HL-60/S4 treated with retinoic acid at 250 ng/mL for 4 days and 3 days (cell line): ENCODE data around the gene RAPGEF2.
"Not testable (repeated sequence)": the region's sequence is repeated elsewhere in the genome, so short reads cannot be mapped to it uniquely, and the experiment has no call there.

Experiments used
- in situ Hi-C: fragments of 300-500 bp; cut with MboI; formaldehyde crosslinking; loops from 2 replicates; pipeline ENCODE4 v1.7.0; 2022; ENCODE audit warnings: low sequenced_read_pairs

RAPGEF2 gene

DNA sequence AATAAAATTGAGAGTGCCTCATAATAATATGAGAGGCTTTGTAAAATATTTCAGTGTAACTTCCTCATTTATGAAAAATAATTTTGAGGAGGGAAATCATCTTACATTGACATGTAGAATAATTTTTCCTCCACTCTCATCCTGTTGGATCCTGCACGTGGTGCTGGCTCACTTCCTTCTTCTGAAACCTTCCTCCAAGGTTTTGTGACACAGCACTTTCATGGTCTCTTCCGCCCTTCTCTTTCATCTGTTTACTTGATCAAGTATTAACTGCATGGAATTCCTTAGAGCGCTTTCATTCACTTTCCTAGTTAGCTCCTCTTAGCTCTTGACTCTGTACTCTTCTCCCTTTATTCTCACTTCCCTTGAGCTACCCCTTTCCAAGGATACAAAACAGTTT is 246.5 kb downstream of the RAPGEF2 start:
- in situ Hi-C loops, result no loop called here

DNA sequence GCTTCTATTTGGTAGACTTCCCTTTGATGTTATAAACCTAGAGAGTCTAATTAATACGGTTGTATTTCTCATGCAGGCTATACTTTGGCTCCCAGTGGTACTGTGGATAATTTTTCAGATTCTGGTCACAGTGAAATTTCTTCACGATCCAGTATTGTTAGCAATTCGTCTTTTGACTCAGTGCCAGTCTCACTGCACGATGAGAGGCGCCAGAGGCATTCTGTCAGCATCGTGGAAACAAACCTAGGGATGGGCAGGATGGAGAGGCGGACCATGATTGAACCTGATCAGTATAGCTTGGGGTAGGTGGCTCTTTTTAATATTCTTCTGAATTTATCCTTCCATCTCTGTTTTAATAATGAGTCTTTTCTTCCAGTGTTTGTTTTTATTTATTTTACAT is 249.7 kb downstream of the RAPGEF2 start:
- in situ Hi-C loops, result no loop called here

DNA sequence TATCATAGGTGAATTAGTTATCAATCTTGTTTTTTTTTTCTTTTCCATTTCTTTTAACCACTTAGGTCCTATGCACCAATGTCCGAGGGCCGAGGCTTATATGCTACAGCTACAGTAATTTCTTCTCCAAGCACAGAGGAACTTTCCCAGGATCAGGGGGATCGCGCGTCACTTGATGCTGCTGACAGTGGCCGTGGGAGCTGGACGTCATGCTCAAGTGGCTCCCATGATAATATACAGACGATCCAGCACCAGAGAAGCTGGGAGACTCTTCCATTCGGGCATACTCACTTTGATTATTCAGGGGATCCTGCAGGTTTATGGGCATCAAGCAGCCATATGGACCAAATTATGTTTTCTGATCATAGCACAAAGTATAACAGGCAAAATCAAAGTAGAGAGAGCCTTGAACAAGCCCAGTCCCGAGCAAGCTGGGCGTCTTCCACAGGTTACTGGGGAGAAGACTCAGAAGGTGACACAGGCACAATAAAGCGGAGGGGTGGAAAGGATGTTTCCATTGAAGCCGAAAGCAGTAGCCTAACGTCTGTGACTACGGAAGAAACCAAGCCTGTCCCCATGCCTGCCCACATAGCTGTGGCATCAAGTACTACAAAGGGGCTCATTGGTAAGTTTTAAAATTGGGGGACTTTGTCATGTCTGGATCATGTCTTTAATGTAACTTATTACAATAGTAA is 250.7 kb downstream of the RAPGEF2 start:
- in situ Hi-C loops, result no loop called here

DNA sequence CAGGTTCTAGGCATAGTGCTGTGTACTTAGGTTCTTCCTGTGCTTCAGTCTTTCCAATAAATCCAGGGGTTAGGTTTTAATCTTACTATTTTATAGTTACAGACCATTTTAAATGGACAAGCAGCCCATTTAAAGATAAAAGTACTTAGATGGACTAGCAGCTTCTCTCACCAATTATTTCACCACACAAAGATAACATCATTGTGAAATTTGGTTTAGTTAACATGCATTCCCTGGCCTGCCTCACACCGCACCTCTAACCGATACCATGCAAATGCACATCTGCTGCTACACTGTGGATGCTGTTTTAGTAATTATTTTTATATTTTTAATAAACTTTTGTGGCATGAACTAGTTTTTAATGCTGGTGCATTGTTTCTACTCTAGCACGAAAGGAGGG is 252.6 kb downstream of the RAPGEF2 start:
- in situ Hi-C loops, result no loop called here

DNA sequence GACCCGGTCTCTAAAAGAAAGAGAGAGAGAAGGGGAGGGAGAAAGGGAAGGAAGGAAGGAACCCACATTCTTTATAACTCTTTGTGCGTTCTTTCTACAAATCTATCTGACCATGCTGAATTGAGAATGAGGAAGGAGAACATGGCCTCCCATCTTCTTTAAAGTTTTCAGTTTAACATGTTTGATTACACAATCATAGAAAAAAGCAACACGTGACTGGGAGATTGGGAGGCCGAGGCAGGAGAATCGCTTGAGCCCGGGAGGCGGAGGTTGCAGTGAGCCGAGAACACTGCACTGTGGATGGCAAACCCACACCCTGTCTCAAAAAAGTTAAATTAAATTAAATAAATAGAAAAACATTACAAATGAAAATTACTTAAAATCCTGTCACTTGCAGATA is 254.5 kb downstream of the RAPGEF2 start:
- in situ Hi-C loops, result no loop called here

DNA sequence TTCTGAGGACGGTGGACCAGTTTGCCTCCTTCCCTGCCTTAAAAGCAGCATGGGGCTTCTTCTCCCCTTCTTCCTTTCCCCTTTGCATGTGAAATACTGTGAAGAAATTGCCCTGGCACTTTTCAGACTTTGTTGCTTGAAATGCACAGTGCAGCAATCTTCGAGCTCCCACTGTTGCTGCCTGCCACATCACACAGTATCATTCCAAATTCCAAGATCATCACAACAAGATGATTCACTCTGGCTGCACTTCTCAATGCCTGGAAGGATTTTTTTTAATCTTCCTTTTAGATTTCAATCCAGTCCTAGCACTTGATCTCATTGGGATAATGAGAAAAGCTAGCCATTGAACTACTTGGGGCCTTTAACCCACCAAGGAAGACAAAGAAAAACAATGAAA is 255.3 kb downstream of the RAPGEF2 start:
- in situ Hi-C loops, result no loop called here

DNA sequence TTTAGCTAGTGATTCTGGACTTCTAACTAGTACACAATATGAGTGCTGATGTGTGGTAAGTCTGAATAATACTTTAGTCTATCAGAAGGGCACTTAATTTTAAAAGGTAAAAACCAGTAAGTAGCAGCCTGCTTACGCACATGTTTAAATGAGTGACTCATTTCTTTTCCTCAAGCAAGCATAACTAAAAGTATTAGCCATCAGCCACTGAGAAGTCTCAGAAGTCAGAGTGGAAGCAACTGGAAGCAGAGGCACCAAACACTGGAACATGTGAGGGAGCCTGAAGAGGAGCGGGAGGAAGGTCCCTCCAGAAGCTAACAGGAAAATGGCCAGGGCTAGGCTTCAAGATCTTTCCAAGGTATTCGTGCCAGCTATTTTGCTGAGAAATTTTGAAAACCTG is 257.7 kb downstream of the RAPGEF2 start:
- in situ Hi-C loops, result no loop called here

DNA sequence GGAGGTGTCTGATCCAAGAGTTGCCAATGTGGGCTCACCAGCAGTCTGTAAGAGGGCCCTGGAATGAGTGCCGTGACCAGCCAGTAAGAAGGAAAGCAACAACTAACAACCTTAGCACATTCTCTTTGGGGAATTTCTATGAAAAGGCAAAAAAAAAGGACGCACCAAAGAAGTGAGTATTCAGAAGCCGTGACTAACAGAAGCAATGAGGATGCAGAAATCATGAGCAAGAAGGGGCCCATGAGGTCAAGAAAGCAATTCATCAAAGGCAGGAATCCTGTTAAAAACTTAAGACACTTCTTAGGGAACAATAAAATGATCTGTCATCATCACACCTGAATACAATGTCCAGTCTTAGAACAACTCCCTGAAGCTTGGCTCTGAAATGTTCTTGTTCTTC is 260.5 kb downstream of the RAPGEF2 start:
- in situ Hi-C loops, result no loop called here

DNA sequence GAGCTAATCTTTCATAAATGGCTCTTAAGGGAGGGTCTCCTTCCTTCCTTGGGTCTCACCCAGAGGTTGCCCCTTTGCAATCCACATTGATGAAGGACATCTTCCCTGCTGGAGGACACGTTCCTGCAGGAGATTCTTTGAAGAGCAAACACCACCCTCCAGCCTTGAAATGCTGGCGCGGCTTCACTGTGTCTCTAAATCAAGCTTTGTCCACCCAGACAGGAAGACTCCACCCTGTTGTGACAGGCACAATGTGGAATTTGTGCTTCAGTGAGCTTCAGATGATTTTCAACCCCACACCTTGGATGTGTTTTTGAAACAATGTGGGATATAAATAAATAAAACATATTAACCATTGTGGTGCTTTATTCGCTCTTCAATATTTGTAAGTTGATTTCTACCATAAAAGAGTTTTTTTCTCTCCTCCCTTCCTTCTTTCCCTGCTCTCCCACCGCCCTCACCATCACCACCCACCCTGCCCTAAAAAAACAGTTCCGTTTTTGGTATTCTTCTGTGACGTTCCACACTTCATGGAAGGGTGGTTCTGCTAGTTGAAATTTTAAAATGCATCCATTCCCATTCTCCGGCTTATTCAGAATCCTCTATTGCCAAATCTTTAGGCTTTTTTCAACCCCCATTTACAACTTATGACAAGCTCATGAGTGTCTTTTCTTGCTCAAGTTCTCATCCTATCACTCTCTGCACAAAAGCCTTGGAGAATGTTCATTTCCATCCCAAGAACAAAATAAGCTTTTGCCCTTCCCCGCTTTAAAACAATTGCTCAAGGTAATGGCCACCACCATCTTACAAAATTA is 264.3 kb downstream of the RAPGEF2 start:
- in situ Hi-C loops, result no loop called here

DNA sequence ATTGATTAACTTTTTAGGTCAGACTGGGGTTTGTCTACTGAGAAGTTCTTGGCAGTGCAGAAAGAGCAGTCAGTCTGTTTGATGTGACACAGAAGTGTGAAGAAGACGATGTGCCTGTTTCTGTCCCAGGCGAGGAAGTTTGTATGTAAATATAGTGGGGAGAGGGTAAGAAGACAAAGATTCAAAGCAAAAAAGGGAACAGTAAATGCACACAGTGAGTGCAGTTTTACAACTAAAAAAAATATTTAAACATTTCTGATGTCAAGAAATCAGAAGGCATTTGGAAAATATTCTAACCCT is 264.9 kb downstream of the RAPGEF2 start:
- in situ Hi-C loops, result no loop called here

DNA sequence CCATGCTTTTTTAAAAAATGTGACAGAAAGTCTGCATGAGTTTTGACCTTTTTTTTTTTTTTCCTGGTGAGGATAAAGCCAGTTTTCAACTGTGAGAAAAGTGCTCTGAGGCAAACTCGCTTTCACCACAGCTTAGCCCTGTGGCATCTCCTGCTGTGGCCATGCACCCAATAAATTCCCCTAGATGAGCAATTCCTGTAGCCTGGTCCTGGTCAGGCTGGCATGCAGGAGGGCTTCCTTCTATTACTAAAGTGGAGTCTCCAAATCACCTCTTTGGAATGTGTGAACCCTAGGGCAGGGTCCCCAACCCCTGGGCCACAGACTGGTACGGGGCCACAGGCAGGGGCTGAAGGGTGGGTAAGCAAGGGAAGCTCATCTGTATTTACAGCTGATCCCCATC is 265.4 kb downstream of the RAPGEF2 start:
- in situ Hi-C loops, result no loop called here

DNA sequence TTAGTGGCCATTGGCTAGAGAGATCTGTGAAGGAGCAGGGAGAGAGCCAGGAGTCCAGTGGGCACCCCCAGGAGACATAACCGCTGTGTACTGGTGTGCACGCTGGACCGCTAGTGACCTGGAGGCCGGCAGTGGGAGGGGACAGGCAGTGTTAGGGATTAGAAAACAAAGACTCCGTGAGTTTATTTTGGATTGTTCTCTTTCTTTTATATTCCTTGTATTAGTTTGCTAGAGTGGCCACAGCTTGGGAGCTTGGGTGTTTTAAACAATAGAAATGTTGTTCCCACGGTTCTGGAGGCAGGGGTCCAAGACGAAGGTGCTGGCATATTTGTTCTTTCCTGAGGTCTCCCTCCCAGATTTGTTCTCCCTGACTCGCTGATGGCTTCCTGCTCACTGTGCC is 266.4 kb downstream of the RAPGEF2 start:
- in situ Hi-C loops, result no loop called here

DNA sequence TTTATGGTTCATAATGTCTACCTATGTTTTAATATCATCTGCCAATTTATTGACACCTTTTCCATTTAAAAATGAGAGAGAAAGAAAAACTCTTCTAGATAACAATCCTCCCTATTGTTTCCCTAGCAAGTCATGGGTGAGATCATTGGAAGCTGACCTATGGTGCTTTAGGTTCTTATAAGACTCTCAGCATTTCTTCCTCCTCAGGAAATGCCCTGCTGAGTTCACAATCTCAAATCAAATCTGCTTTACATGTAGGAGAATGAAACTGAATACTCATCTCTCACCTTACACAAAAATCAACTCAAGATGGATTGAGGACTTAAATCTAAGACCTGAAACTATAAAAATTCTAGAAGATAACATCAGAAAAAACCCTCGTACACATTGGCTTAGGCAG is 267.4 kb downstream of the RAPGEF2 start:
- in situ Hi-C loops, result no loop called here

DNA sequence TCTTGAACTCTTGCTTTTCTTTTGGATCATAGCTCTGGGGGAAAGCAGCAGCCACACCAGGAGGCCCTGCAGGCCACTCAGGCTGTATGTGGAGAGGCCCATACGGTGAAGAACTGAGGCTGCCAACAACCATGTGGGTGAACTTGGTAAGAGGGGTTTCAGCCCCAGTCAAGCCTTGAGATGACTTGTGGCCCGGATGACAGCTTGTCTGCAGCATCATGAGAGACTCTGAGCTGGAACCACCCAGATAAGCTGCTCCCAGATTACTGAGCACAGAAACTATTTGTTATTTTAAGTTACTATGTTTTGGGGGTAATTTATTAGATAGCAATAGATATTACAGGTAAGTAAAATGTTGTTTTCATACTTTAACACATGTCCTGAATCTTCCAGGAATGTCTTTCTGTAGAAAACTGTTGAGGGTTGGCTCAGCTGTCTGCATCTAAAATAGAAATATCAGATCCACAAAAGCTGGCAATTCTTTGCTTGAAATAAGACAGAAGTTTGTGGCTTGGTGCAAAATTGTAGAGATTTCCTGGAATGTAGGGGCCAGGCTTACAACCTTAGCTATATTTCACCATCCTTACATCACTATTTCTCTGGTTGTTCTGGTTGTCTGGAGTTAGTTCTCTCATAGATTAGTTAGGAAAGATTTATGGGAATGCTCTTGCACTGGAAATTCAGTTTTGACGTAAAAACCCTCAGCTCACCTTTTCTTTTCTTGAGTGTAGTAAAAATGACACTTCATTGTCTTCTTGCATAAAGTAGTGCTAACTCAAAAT is 272.1 kb downstream of the RAPGEF2 start:
- in situ Hi-C loops, result no loop called here

DNA sequence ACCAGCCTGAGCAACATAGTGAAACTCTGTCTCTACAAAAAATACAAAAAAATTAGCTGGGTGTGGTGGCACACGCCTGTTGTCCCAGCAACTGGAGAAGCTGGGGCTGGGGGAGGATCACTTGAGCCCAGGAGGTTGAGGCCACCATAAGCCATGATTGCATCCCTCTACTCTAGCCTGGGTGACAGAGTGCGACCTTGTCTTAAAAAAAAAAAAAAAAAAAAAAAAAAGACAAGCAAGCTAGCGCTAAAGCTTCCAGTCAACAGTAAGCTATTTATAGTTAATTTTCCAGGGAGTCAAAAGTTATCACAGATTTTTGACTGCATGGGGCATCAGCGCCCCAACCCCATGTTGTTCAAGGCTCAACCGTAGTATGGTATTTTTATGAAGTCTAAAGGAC is 273.4 kb downstream of the RAPGEF2 start:
- in situ Hi-C loops, result no loop called here

DNA sequence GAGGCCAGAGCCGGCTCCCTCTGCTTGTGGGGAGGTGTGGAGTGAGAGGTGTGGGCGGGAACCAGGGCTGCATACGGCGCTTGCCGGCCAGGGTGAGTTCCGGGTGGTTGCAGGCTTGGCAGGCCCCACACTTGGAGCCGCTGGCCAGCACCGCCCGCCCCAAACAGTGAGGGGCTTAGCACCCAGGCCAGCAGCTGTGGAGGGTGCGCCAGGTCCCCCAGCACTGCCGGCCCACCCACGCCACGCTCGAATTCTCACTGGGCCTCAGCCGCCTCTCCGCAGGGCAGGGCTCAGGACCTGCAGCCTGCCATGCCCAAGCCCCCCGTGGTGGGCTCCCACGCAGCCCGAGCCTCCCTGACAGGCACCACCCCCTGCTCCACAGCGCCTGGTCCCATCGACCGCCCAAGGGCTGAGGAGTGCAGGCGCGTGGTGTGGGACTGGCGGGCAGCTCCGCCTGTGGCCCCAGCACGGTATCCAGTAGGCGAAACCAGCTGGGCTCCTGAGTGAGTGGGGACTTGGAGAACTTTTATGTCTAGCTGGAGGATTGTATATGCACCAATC is 275.3 kb downstream of the RAPGEF2 start:
- in situ Hi-C loops, result no loop called here

DNA sequence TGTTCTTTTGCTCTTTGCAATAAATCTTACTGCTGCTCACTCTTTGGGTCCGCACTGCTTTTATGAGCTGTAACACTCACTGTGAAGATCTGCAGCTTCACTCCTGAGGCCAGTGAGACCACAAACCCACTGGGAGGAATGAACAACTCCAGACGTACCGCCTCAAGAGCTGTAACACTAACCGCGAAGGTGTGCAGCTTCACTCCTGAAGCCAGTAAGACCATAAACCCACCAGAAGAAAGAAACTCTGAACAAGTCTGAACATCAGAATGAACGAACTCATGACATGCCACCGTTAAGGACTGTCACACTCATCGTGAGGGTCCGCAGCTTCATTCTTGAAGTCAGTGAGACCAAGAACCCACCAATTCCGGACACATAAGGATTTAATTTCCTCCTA is 276.2 kb downstream of the RAPGEF2 start:
- in situ Hi-C loops, result not testable (repeated sequence)

DNA sequence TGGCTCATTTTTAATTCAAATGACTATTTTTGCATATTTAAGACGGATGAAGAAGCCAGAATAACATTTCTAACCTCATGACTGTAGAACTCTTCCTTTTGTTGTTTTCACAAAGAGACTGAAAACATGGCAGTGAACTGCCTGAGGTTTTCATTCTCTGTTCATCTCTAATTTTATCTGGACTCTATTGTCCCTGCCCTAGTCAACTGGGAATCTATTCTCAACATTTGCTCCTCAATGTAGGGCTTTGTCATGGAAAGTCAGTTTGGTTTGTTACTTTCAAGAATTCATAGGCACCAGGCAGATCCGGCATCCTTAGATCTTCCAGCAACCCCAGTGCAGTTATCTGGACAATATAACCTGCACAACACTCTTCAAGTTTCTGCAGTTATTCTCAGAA is 277.0 kb downstream of the RAPGEF2 start:
- in situ Hi-C loops, result no loop called here

DNA sequence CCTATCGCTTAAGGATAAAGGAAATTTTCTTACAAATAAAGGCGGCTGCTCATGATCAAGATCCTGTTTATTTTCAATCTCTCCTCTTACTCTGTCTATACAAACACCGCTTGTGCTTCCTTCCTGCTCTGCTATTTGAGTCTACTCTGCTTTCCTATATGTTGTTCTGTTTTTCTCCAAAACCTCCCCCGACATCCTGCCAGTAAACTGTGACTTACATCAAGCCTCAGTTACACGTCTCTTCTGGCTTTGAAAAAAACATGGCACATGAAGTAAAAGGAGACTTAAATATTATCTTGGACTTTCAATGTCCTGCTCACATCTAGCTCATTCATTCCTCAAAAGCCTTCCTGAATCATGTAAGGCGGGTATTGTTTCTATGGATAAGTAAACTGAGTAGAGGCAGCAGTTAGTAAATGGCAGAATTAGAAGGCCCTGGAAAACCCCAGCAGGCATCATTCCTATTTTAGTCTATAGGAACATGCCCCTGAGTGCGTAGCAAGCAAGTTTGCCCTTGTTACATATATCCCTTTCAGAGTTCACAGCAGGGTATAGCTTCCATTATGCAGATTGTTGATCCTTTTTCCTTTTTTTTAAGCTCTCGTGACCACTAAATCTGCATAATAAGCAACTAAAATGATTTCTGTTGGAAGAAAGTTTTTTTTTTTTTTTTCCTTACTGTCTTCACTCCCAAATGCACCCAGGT is 280.1 kb downstream of the RAPGEF2 start:
- in situ Hi-C loops, result no loop called here

DNA sequence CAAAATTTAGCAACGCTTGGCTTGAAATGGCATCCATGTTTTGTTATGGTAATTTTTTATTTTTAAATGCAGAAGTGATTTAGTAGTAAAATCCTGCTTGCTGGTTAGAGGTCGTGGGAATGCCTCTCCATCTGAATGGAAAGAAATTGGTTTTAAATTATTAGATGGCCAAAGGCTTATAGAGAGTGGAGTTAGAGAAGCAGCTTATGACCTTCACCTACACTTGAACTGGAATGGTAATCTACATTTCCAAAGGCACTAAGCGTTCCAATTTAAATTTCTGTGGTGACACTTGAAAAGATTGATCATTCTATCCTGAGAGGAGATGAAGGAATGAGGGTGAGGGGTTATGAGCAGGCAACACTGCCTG is 280.7 kb downstream of the RAPGEF2 start:
- in situ Hi-C loops, result no loop called here

DNA sequence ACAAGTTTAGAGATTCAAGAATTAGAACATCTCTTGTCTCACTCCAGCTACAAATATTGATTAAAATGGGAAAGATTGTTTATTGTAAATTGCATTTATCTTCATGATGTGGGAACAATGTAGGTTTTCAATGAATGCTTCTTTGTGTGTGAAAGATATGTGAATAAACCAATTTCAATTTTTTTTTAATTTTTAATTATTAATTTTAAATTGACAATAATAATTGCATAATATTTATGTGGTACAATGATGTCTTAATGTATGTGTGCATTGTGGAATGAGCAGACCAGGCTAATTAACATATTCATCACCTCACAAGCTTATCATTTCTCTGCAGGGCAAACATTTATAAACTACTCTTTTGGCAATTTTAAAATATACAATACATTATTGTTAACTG is 281.1 kb downstream of the RAPGEF2 start:
- in situ Hi-C loops, result no loop called here
